GM12878 (cell line): ENCODE results near the gene CLNS1A. TPM values are rescaled to one million over a fixed set of nuclear protein-coding genes. Genes with fewer than 3 reads are reported as not detected.

Source experiments
- ATAC-seq: fragments of 200-7000 bp; cut with Tn5 transposase; 3 replicates; pipeline ENCODE4 v1.9.1; 2020; ENCODE audit warnings: mild to moderate bottlenecking, moderate library complexity
- BruUV-seq: library from RNA; stranded (reverse); fragments of 400-500 nt; replicated peaks from 2 replicates; lab custom pipeline; 2021; lab: Mats Ljungman, UMichigan
- CTCF ChIA-PET: fragments of 300-600 bp; sonication (Branson Sonifier 250); formaldehyde crosslinking; extraction: SDS; loops from one replicate; lab custom pipeline; 2021; ENCODE audit warnings: inconsistent platforms; lab: Yijun Ruan, JAX
- POLR2A ChIA-PET: fragments of 350-600 bp; formaldehyde crosslinking; extraction: SDS; loops from one replicate; lab custom pipeline; 2021; ENCODE audit warnings: inconsistent platforms; lab: Charles Lee
- RAD21 ChIA-PET: fragments of 300-600 bp; sonication (Branson Sonifier 250); formaldehyde crosslinking; loops from one replicate; lab custom pipeline; 2023; ENCODE audit warnings: antibody characterized with exemption; ENCODE audit not compliant: unreplicated experiment; lab: Charles Lee
- SMC1A ChIA-PET: fragments of 300-600 bp; sonication (Branson Sonifier 250); formaldehyde crosslinking; loops from one replicate; lab custom pipeline; 2023; ENCODE audit not compliant: unreplicated experiment, uncharacterized antibody; lab: Charles Lee
- DNase-seq: peaks from one replicate; pipeline ENCODE4 v3.0.0-alpha.2; 2011; ENCODE audit warnings: low read depth, low spot score
- FAIRE-seq: peaks from 3 replicates; lab custom pipeline; 2011; peaks lifted over from hg19 to GRCh38; lab: Jason Lieb, UNC
- H2AFZ ChIP-seq: 2 replicates; pipeline ENCODE4 v1.6.0; 2011; ENCODE audit warnings: low read depth, low read length, control low read depth; ENCODE audit not compliant: control insufficient read depth
- H3K27ac ChIP-seq: 2 replicates; pipeline ENCODE4 v1.5.1; 2011; ENCODE audit warnings: control low read depth; ENCODE audit not compliant: control insufficient read depth, insufficient read depth
- H3K27me3 ChIP-seq, 2 experiments: replicated peaks in 1 of 2; 2 replicates each; pipeline versions ENCODE4 v1.6.0 to v1.6.1; 2011; ENCODE audit warnings: low read length in 1 of 2; ENCODE audit not compliant: control insufficient read depth in 2 of 2, insufficient read depth in 2 of 2
- H3K36me3 ChIP-seq, 2 experiments: 2 replicates each; pipeline ENCODE4 v1.5.1; 2011; ENCODE audit warnings: low read length in 1 of 2; ENCODE audit not compliant: control insufficient read depth in 2 of 2, insufficient read depth in 2 of 2
- H3K4me1 ChIP-seq: 2 replicates; pipeline ENCODE4 v1.6.1; 2011; ENCODE audit warnings: mild to moderate bottlenecking, low read length, moderate library complexity, mixed read lengths; ENCODE audit not compliant: control insufficient read depth, insufficient read depth
- H3K4me2 ChIP-seq: 2 replicates; pipeline ENCODE4 v1.6.0; 2011; ENCODE audit warnings: control low read depth; ENCODE audit not compliant: control insufficient read depth, insufficient read depth
- H3K4me3 ChIP-seq: fragments of 200-600 bp; sonication (generic); 2 replicates; pipeline ENCODE4 v1.5.1; 2016
- H3K79me2 ChIP-seq: 2 replicates; pipeline ENCODE4 v1.6.0; 2011; ENCODE audit warnings: low read length; ENCODE audit not compliant: control insufficient read depth, insufficient read depth
- H3K9ac ChIP-seq: 2 replicates; pipeline ENCODE4 v1.8.0; 2011; ENCODE audit warnings: low read length, control low read depth, mixed read lengths; ENCODE audit not compliant: control insufficient read depth, insufficient read depth
- H3K9me3 ChIP-seq: replicated peaks from 3 replicates; pipeline ENCODE4 v1.5.1; 2011; ENCODE audit warnings: mild to moderate bottlenecking, low read length; ENCODE audit not compliant: control insufficient read depth, insufficient read depth
- H4K20me1 ChIP-seq: 2 replicates; pipeline ENCODE4 v1.6.0; 2011; ENCODE audit not compliant: control insufficient read depth, insufficient read depth
- BCL11A ChIP-seq: IDR thresholded peaks from 2 replicates; pipeline ENCODE4 v1.6.1; 2011; ENCODE audit warnings: low read depth, low read length
- GABPA ChIP-seq: IDR thresholded peaks from 2 replicates; pipeline ENCODE4 v1.6.1; 2014; ENCODE audit warnings: antibody characterized with exemption, low read depth, mild to moderate bottlenecking, inconsistent platforms
- GATAD2B ChIP-seq: fragments of 450-650 bp; conservative IDR thresholded peaks from 2 replicates; pipeline ENCODE4 v1.6.1; 2017; ENCODE audit warnings: low read depth, mild to moderate bottlenecking, moderate library complexity
- HCFC1 ChIP-seq: fragments of 150-350 bp; IDR thresholded peaks from 2 replicates; pipeline ENCODE4 v1.6.1; 2014; ENCODE audit warnings: low read length
- MEF2B ChIP-seq: fragments of 450-650 bp; IDR thresholded peaks from 2 replicates; pipeline ENCODE4 v1.6.1; 2018; ENCODE audit warnings: mild to moderate bottlenecking, moderate library complexity; ENCODE audit not compliant: partially characterized antibody, poor library complexity, severe bottlenecking
- SREBF2 ChIP-seq: IDR thresholded peaks from 2 replicates; pipeline ENCODE4 v1.6.1; 2012; ENCODE audit warnings: mild to moderate bottlenecking, low read length
- SUPT20H ChIP-seq: IDR thresholded peaks from 2 replicates; pipeline ENCODE4 v1.6.1; 2011; ENCODE audit warnings: low read depth, mild to moderate bottlenecking, low read length, moderate library complexity, borderline replicate concordance; ENCODE audit not compliant: control insufficient read depth
- TARDBP ChIP-seq: IDR thresholded peaks from 2 replicates; pipeline ENCODE4 v1.6.1; 2016; ENCODE audit warnings: borderline replicate concordance
- YBX1 ChIP-seq: fragments of 450-650 bp; IDR thresholded peaks from 2 replicates; pipeline ENCODE4 v1.6.1; 2016; ENCODE audit warnings: antibody characterized with exemption
- YY1 ChIP-seq: IDR thresholded peaks from 2 replicates; pipeline ENCODE4 v1.6.1; 2011; ENCODE audit warnings: low read depth, mild to moderate bottlenecking, low read length
- ZNF217 ChIP-seq: fragments of 450-650 bp; IDR thresholded peaks from 2 replicates; pipeline ENCODE4 v1.6.1; 2017; ENCODE audit warnings: antibody characterized with exemption, mild to moderate bottlenecking
- WGBS: methylation state at CpG from one replicate; pipeline ENCODE4 v1.1.6; 2016; ENCODE audit warnings: low lambda C conversion rate; ENCODE audit not compliant: insufficient replicate concordance, insufficient coverage; ENCODE audit errors: missing lambda C conversion rate; 5-methylcytosine and 5-hydroxymethylcytosine counted together
- in situ Hi-C: fragments of 300-500 bp; cut with MboI; formaldehyde crosslinking; loops from 9 replicates; pipeline ENCODE4 v1.14.3; 2018; ENCODE audit warnings: mixed read lengths
- intact Hi-C: fragments of 100-400 bp; cut with micrococcal nuclease; formaldehyde crosslinking; loops from one replicate; pipeline ENCODE4 v1.14.2; 2022; ENCODE audit not compliant: unreplicated experiment
- polyA plus RNA-seq, 11 experiments: library from polyadenylated mRNA; depleted of rRNA in 4 of 11; unstranded in 6 of 11; stranded (reverse) in 5 of 11; fragments of >200 nt; fragmentation: Nextera tagmentation in 4 of 11; fragmentation: Illumina TruSeq in 1 of 11; extraction: Ambion mirVana in 4 of 11; extraction: Trizol in 1 of 11; gene quantifications; 1 replicate in 1 of 11; 2 replicates in 10 of 11; pipeline versions ENCODE4 v1.2.1 to v1.2.3, GENCODE V29; 2011 to 2016; ENCODE audit warnings: inconsistent platforms in 2 of 11, missing spikeins in 2 of 11, low read depth in 1 of 11
- total RNA-seq, 4 experiments: library from RNA; depleted of rRNA in 3 of 4; stranded (reverse); fragments of >200 nt in 3 of 4; fragmentation: Illumina TruSeq in 1 of 4; extraction: Trizol in 1 of 4; gene quantifications; 2 replicates each; pipeline versions ENCODE4 v1.2.1 to v1.2.3, GENCODE V29; 2013 to 2021
- TF ChIP-seq, protein P1 (sequence below): fragments of 450-650 bp; IDR thresholded peaks from 2 replicates; pipeline ENCODE4 v1.6.1; 2016; ENCODE audit warnings: mild to moderate bottlenecking
- TF ChIP-seq, protein P2 (sequence below): fragments of 450-650 bp; conservative IDR thresholded peaks from 2 replicates; pipeline ENCODE4 v1.6.1; 2017; ENCODE audit warnings: mild to moderate bottlenecking, moderate library complexity

CLNS1A gene
- total and polyA plus RNA-seq, 10 of the 15 experiments (the other 5 are each of a cell fraction or from before 2014, with no cell fraction given): 74.1 to 247 (median 167) TPM

DNA sequence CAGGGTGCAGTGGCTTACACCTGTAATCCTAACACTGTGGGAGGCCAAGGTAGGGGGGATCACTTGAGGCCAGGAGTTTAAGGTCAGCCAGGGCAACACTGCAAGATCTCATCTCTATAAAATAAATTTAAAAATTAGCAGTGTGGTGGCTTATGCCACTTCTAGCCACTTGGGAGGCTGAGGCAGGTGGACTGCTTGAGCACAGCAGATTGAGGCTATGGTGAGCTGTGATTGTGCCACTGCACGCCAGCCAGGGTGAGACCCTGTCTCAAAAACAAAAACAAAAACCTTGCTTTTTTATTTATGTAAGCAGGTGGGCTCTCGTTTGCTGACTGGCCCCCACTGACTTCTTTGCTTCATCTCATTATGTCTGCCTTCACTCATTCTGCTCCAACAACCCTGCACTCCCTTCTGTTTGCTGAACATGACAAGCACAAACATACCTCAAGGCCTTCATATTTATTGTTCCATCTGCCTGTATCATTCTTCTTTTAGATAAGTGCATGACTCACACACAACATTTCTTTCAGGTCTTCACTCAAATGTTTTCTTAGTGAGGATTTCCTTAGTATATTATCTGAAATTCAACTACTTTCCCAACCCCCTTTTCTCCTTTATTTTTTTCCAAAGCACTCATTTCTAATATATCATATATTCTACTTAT, 32.4 kb upstream of the CLNS1A start:
- Histone ChIP-seq H3K79me2 (no peaks in the 10 kb centered on the region), H3K4me1 (no peaks in the 10 kb centered on the region), H3K27ac (no peak overlapping the region), H4K20me1 (no peaks in the 10 kb centered on the region), H3K36me3 (peaks cover 4 to 11% of the 10 kb centered on the region in 2 experiments; a peak in 3 of 4 replicates), H2AFZ (no peak overlapping the region), H3K9ac (no peak overlapping the region), H3K27me3 (no peaks in the 10 kb centered on the region), H3K4me3 (no peak overlapping the region), H3K9me3 (no peaks in the 10 kb centered on the region), H3K4me2 (no peak overlapping the region)
- BruUV-seq: no TSS peak
- in situ Hi-C loops (no loop called here), intact Hi-C loops (no loop called here)
- CTCF ChIA-PET: interaction anchor here (0.6 to 1.4 kb wide), 2 partner anchors 10 to 52 kb away, joined by 3 to 7 read pairs; no protein-coding TSS in a partner anchor
- RAD21 ChIA-PET: no interaction called here
- TF ChIP-seq TARDBP (no peak), BCL11A (no peak), MEF2B (no peak), YY1 (no peak), YBX1 (no peak)
- TF ChIP-seq, protein P1, sequence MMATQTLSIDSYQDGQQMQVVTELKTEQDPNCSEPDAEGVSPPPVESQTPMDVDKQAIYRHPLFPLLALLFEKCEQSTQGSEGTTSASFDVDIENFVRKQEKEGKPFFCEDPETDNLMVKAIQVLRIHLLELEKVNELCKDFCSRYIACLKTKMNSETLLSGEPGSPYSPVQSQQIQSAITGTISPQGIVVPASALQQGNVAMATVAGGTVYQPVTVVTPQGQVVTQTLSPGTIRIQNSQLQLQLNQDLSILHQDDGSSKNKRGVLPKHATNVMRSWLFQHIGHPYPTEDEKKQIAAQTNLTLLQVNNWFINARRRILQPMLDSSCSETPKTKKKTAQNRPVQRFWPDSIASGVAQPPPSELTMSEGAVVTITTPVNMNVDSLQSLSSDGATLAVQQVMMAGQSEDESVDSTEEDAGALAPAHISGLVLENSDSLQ: no peak
- POLR2A ChIA-PET: no interaction called here
- 94% methylated on average over 2 of the region's 2 CpGs for WGBS
- SMC1A ChIA-PET: no interaction called here
- no peak for DNase-seq
- FAIRE-seq: no peak
- ATAC-seq: no peak

DNA sequence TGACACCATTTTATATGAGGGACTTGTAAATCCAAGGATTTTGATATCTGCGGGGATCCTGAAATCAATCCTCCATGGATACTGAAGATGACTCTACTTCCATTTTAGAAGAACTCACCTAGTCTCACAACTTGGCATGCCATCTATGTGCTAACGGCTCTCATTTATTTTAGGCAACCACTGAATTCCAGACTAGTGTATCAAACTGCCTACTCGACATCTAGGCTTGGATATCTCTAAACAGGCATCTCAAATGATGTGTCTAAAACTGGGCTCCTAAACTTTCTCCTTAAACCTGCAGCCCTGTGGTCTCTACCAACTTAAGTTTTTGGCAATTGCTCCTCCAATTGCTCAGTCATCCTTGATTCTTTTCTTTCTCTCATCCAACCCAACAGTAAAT, 31.2 kb upstream of the CLNS1A start:
- Histone ChIP-seq H2AFZ (no peak overlapping the region), H4K20me1 (no peaks in the 10 kb centered on the region), H3K36me3 (peaks cover 4 to 9% of the 10 kb centered on the region in 2 experiments; a peak in 3 of 4 replicates), H3K4me2 (no peak overlapping the region), H3K4me3 (no peak overlapping the region), H3K27ac (no peak overlapping the region), H3K4me1 (no peaks in the 10 kb centered on the region), H3K79me2 (no peaks in the 10 kb centered on the region), H3K9ac (no peak overlapping the region), H3K9me3 (no peaks in the 10 kb centered on the region), H3K27me3 (no peaks in the 10 kb centered on the region)
- 96% methylated on average over 3 of the region's 3 CpGs for WGBS
- BruUV-seq: no TSS peak
- CTCF ChIA-PET: no interaction called here
- POLR2A ChIA-PET: no interaction called here
- RAD21 ChIA-PET: no interaction called here
- DNase-seq (no peak), FAIRE-seq (no peak), ATAC-seq (no peak)
- intact Hi-C loops (no loop called here), in situ Hi-C loops (no loop called here)
- SMC1A ChIA-PET: no interaction called here
- no peak for TF ChIP-seq GATAD2B
- no peak for TF ChIP-seq GABPA
- TF ChIP-seq, protein P2, sequence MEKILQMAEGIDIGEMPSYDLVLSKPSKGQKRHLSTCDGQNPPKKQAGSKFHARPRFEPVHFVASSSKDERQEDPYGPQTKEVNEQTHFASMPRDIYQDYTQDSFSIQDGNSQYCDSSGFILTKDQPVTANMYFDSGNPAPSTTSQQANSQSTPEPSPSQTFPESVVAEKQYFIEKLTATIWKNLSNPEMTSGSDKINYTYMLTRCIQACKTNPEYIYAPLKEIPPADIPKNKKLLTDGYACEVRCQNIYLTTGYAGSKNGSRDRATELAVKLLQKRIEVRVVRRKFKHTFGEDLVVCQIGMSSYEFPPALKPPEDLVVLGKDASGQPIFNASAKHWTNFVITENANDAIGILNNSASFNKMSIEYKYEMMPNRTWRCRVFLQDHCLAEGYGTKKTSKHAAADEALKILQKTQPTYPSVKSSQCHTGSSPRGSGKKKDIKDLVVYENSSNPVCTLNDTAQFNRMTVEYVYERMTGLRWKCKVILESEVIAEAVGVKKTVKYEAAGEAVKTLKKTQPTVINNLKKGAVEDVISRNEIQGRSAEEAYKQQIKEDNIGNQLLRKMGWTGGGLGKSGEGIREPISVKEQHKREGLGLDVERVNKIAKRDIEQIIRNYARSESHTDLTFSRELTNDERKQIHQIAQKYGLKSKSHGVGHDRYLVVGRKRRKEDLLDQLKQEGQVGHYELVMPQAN: no peak
- TF ChIP-seq HCFC1: no peak
- TF ChIP-seq SREBF2: no peak
- no peak for TF ChIP-seq ZNF217
- TF ChIP-seq SUPT20H: no peak
